Endothelial cell of umbilical vein (primary cell): ENCODE results near the gene ITSN1. TPM values are rescaled to one million over a fixed set of nuclear protein-coding genes. Genes with fewer than 3 reads are reported as not detected.

Experiments
- BruUV-seq: library from RNA; stranded (reverse); fragments of 400-500 nt; replicated peaks from 2 replicates; lab custom pipeline; 2021; lab: Mats Ljungman, UMichigan
- CTCF ChIA-PET: fragments of 300-600, 350-600 bp; sonication (Branson Sonifier 250); formaldehyde crosslinking; loops from one replicate; lab custom pipeline; 2021; ENCODE audit warnings: antibody characterized with exemption, inconsistent platforms; lab: Charles Lee
- POLR2A ChIA-PET: fragments of 300-600, 350-600 bp; sonication (Branson Sonifier 250); formaldehyde crosslinking; loops from one replicate; lab custom pipeline; 2021; ENCODE audit warnings: antibody characterized with exemption, inconsistent platforms; lab: Charles Lee
- DNase-seq: peaks from one replicate; pipeline ENCODE4 v3.0.0-alpha.2; 2011; ENCODE audit warnings: low read depth, low spot score
- FAIRE-seq: peaks from 2 replicates; lab custom pipeline; 2011; peaks lifted over from hg19 to GRCh38; lab: Jason Lieb, UNC
- H2AFZ ChIP-seq: 2 replicates; pipeline ENCODE4 v1.6.0; 2012; ENCODE audit warnings: low read depth, low read length, control low read depth, inconsistent platforms
- H3K27ac ChIP-seq: 2 replicates; pipeline ENCODE4 v1.5.1; 2011; ENCODE audit warnings: low read depth, mild to moderate bottlenecking, control low read depth, low read length, moderate library complexity; ENCODE audit not compliant: insufficient read depth
- H3K27me3 ChIP-seq, 2 experiments: 2 replicates each; pipeline versions ENCODE4 v1.6.0 to v1.6.1; 2011; ENCODE audit warnings: low read length in 2 of 2, mixed read lengths in 1 of 2; ENCODE audit not compliant: control insufficient read depth in 2 of 2, insufficient read depth in 2 of 2
- H3K36me3 ChIP-seq, 2 experiments: 2 replicates in 1 of 2; 3 replicates in 1 of 2; pipeline ENCODE4 v1.5.1; 2011; ENCODE audit warnings: low read length in 2 of 2, mild to moderate bottlenecking in 1 of 2, moderate library complexity in 1 of 2; ENCODE audit not compliant: control insufficient read depth in 2 of 2, insufficient read depth in 2 of 2; ENCODE audit errors: extremely low read depth in 1 of 2
- H3K4me1 ChIP-seq: 3 replicates; pipeline ENCODE4 v1.5.1; 2011; ENCODE audit warnings: mild to moderate bottlenecking, low read length; ENCODE audit not compliant: control insufficient read depth, insufficient read depth; ENCODE audit errors: extremely low read depth
- H3K4me2 ChIP-seq: 2 replicates; pipeline ENCODE4 v1.6.1; 2011; ENCODE audit warnings: low read length, control low read depth, mixed read lengths; ENCODE audit not compliant: insufficient read depth
- H3K4me3 ChIP-seq, 3 experiments: fragments of 200-600 bp in 1 of 3; sonication (generic), shearing (Covaris generic) in 1 of 3; replicated peaks in 1 of 3; 2 replicates each; pipeline ENCODE4 v1.5.1; 2011 to 2016; ENCODE audit warnings: control low read depth in 3 of 3, low read length in 3 of 3, mild to moderate bottlenecking in 2 of 3, inconsistent platforms in 1 of 3, low read depth in 1 of 3, moderate library complexity in 1 of 3; ENCODE audit not compliant: insufficient read depth in 1 of 3
- H3K79me2 ChIP-seq: 2 replicates; pipeline ENCODE4 v1.6.0; 2012; ENCODE audit warnings: low read length, inconsistent platforms; ENCODE audit not compliant: control insufficient read depth, insufficient read depth
- H3K9ac ChIP-seq: replicated peaks from 2 replicates; pipeline ENCODE3; 2011; ENCODE audit warnings: low read length, control low read depth; ENCODE audit not compliant: insufficient read depth; ENCODE audit errors: extremely low read depth
- H3K9me1 ChIP-seq: replicated peaks from 3 replicates; pipeline ENCODE4 v1.6.0; 2011; ENCODE audit warnings: mild to moderate bottlenecking, low read length; ENCODE audit not compliant: control insufficient read depth, insufficient read depth; ENCODE audit errors: extremely low read depth
- H3K9me3 ChIP-seq: replicated peaks from 2 replicates; pipeline ENCODE4 v1.5.1; 2012; ENCODE audit warnings: low read length, inconsistent platforms; ENCODE audit not compliant: control insufficient read depth, insufficient read depth
- H4K20me1 ChIP-seq: replicated peaks from 2 replicates; pipeline ENCODE3; 2011; ENCODE audit warnings: mild to moderate bottlenecking, low read length; ENCODE audit not compliant: control insufficient read depth, insufficient read depth; ENCODE audit errors: extremely low read depth
- CTCF ChIP-seq, 2 donors: IDR thresholded peaks; 1 replicate in 1 of 2; 2 replicates in 1 of 2; pipeline ENCODE4 v1.5.1; 2011; ENCODE audit warnings: low read length in 2 of 2, mild to moderate bottlenecking in 2 of 2, moderate library complexity in 2 of 2, control low read depth in 1 of 2, inconsistent platforms in 1 of 2, low read depth in 1 of 2; ENCODE audit not compliant: insufficient read depth in 1 of 2; ENCODE audit errors: extremely low read depth in 1 of 2
- EZH2 ChIP-seq: IDR thresholded peaks from 2 replicates; pipeline ENCODE4 v1.6.1; 2012; ENCODE audit warnings: borderline replicate concordance, low read depth, mild to moderate bottlenecking, moderate library complexity, low read length, inconsistent platforms; ENCODE audit not compliant: severe bottlenecking
- FOS ChIP-seq: IDR thresholded peaks from 2 replicates; pipeline ENCODE4 v1.6.1; 2011; ENCODE audit warnings: mild to moderate bottlenecking, low read length, moderate library complexity, borderline replicate concordance; ENCODE audit not compliant: insufficient read depth
- GATA2 ChIP-seq: IDR thresholded peaks from 2 replicates; pipeline ENCODE4 v1.7.0; 2011; ENCODE audit warnings: low read depth, mild to moderate bottlenecking, moderate library complexity, mixed read lengths, low read length; ENCODE audit not compliant: insufficient read length, insufficient read depth
- JUN ChIP-seq: IDR thresholded peaks from 2 replicates; pipeline ENCODE4 v1.6.1; 2011; ENCODE audit warnings: borderline replicate concordance, low read depth; ENCODE audit not compliant: insufficient read length, insufficient read depth
- MAX ChIP-seq: IDR thresholded peaks from 2 replicates; pipeline ENCODE4 v1.6.1; 2011; ENCODE audit not compliant: insufficient read depth, insufficient read length
- MYC ChIP-seq: IDR thresholded peaks from one replicate; pipeline ENCODE4 v1.6.1; 2011; ENCODE audit warnings: mild to moderate bottlenecking, low read depth, low read length
- POLR2A ChIP-seq: IDR thresholded peaks from 2 replicates; pipeline ENCODE4 v1.6.1; 2012; ENCODE audit warnings: low read depth, mild to moderate bottlenecking, control low read depth, low read length
- POLR2AphosphoS5 ChIP-seq: IDR thresholded peaks from 2 replicates; pipeline ENCODE4 v1.6.1; 2012; ENCODE audit warnings: low read depth, mild to moderate bottlenecking, control low read depth, low read length, moderate library complexity; ENCODE audit not compliant: insufficient read depth
- dilution Hi-C: fragments of 300-500 bp; cut with MboI; formaldehyde crosslinking; loops from one replicate; pipeline ENCODE4 v1.15.0; 2019; ENCODE audit warnings: low sequenced_read_pairs; ENCODE audit not compliant: extremely low pct_ligation_motif_present
- intact Hi-C: fragments of 100-400 bp; cut with micrococcal nuclease; formaldehyde crosslinking; loops from one replicate; pipeline ENCODE4 v1.10.0; 2022
- polyA plus RNA-seq, 4 experiments: library from polyadenylated mRNA; depleted of rRNA in 3 of 4; stranded (reverse) in 3 of 4; unstranded in 1 of 4; fragments of >200 nt; gene quantifications; 2 replicates each; pipeline versions ENCODE4 v1.2.1 to v1.2.3, GENCODE V29; 2011 to 2012; ENCODE audit warnings: missing spikeins in 1 of 4
- total RNA-seq: library from RNA; stranded (reverse); gene quantifications from 2 replicates; pipeline ENCODE4 v1.2.3, GENCODE V29; 2021

The ITSN1 gene
- total and polyA plus RNA-seq, 2 donors (not counting 3 experiments of a cell fraction or from before 2014, with no cell fraction given), result 72.2 to 86.8 TPM

- no peak for TF ChIP-seq POLR2A
- no peak for TF ChIP-seq MYC
- no peak for TF ChIP-seq CTCF (IDR thresholded peaks at IDR 0.05; ENCODE audit: extremely low read depth in 1 of 2, insufficient read depth in 1 of 2, low read depth in 1 of 2, low read length in 2 of 2)
- TF ChIP-seq EZH2, result no peak
- no peak for TF ChIP-seq POLR2AphosphoS5
- TF ChIP-seq FOS, result no peak
- no peak for TF ChIP-seq MAX
- no peak for TF ChIP-seq JUN
- no peak for TF ChIP-seq GATA2
- no TSS peak for BruUV-seq
- Histone ChIP-seq H3K36me3 (peaks cover 16 to 33% of the 10 kb centered on the region in 2 experiments), H3K9me3 (no peaks in the 10 kb centered on the region), H3K27ac (no peak overlapping the region), H3K9me1 (no peaks in the 10 kb centered on the region), H4K20me1 (no peaks in the 10 kb centered on the region), H2AFZ (no peak overlapping the region), H3K27me3 (no peaks in the 10 kb centered on the region), H3K79me2 (no peaks in the 10 kb centered on the region), H3K9ac (no peak overlapping the region), H3K4me1 (peaks cover 11% of the 10 kb centered on the region), H3K4me3 (no peak overlapping the region), H3K4me2 (no peak overlapping the region)
- FAIRE-seq (no peak), DNase-seq (no peak)
- POLR2A ChIA-PET, result no interaction called here
- intact Hi-C loops (no loop called here), dilution Hi-C loops (no loop called here)
- CTCF ChIA-PET, result interaction anchor here (0.6 kb wide), 1 partner anchor 211 kb away, joined by 3 read pairs; no protein-coding TSS in a partner anchor
Measured at GRCh38 chr21:33816174-33816573, 173.9 kb downstream of the ITSN1 start.
